Amygdala (tissue), 56 donors: ENCODE data around the gene UXS1.

Experiments
- DNase-seq, 56 donors: peaks; one replicate each; lab custom pipeline; 2025; lab: John Stamatoyannopoulos, UW

Gene UXS1

DNA sequence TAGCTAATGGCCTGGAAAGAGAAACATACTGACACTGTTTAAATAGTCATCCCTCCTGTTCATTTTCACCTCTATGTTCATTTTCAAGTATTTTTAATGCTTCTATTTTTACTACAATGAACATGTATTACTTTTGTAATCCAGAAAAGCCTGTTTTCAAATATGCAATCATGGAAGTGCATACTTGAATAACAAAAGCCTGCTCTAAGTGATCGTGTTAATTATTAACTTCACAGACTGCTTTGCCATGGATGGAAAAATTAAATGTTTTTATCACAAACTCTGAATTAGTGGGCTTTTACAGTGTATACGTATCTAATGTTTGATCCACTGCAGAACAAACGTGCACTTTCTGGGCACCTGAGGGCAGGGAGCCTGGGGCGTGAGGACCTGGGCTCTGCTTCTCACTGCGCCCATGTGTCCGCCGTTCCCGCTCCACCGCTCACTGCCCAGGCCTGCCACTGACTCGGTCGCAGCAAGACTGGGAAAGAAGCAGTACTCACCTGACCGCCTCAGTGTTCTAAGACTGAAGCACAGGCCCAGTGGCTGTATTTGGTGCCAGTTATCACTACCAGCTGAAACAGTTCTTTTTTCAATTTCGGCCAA, 80.6 kb downstream of the UXS1 start:
- no peak for DNase-seq

DNA sequence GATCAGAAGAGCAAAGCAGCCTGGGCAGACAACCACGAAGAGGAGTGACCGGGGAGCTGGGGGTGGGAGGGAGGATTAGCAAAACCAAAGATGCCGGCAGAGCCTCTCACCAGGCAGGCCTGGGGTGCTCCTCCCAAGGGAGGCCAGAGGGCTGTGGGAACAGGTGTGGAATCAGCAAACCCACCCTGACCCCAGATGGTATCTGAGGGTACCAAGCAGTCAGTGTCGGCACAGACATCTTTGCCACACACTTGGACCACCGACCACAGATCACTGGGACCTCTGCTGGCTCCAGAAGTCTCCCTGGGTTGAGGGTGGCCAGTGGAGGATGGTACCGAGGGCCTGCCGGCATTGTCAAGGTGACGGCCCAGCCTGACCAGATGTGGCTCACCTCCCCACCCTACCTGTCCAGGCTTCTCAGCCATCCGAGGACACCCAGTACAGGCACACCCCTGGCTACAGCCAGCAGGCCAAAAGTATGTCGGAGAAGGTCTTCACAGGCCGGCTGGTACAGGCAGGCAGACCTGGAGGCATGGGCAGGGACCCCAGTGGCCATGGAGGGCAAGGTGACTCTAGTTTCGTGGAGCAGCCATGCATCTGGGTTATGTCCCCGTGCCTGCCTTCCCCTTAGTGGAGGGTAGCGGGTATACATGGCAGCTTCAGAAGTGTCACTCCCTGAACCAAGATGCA, 82.1 kb downstream of the UXS1 start:
- DNase-seq = no peak

DNA sequence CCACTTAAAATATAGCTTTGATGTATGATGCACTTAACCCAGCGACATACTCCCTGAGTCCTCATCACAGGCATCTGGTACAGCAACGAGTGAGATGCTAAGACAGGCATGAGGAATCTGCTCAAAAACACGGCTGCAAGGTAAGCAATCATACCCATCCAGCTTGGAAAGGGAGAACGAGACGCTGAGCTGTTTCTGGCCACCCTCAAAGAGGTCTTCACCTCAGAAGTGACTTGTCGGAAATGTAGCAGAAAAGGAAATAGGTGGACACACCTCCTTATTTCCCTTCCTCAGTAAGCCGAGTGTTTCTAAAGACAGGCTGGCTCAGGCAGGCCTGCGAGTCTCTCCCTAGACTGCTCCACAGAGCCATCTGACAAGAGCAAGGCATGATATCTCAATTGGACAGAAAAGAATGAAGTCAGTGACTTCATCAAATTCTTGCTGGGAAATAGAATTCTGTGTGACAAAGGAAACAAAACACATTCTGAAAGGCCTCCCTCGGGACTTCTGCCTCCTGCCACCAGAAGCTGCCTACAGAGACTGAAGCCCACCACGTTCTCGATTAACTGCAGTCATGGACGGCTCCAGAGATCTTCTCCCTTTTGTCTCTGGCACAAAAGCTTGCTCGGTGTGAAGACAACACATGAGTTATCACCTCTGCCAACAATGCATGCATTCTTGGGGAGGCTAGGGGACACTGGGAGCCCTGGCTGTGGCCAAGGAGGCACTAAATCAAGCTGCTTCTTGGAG, 84.3 kb downstream of the UXS1 start:
- DNase-seq = no peak

DNA sequence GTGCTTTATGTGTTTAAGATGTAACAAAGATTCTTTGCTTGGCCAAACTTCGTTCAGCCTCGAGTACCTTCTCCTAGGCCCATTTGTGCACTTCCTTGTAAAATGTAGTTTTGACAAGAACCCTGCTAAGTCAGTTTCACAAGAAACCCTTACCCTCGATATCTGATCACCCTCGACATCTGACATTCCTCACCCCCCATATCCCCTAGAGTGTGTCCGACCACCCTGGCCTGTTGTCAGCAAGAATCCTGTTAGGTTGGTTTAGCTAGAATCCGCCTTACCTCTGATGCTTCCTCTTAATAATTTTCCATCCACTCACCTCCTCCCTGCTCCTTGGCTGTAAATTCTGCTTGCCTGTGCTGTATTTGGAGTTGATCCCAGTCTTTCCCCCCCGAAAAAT, 85.3 kb downstream of the UXS1 start:
- no peak for DNase-seq

DNA sequence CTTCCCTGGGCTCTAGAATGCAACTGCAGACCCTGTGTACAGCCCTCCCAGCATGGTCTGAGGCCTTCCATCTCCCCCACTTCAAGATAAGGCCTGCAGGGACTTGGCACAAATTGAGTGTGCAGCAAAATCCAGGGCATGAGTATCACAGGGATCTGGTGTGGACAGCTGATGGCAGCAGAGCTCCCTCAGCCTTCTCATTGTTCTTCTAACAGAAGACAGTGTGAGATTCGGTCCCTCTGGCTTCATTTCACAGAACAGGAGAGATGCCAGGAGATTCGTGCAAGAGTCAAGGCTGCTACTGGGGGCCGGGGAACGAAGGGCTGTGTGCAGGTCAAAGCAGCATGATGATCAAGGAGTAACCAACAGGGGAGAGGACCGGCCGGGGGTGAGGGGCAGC, 85.8 kb downstream of the UXS1 start:
- peak in 27 of 56 donors; percentile 5 to 53 (median 21) for DNase-seq

DNA sequence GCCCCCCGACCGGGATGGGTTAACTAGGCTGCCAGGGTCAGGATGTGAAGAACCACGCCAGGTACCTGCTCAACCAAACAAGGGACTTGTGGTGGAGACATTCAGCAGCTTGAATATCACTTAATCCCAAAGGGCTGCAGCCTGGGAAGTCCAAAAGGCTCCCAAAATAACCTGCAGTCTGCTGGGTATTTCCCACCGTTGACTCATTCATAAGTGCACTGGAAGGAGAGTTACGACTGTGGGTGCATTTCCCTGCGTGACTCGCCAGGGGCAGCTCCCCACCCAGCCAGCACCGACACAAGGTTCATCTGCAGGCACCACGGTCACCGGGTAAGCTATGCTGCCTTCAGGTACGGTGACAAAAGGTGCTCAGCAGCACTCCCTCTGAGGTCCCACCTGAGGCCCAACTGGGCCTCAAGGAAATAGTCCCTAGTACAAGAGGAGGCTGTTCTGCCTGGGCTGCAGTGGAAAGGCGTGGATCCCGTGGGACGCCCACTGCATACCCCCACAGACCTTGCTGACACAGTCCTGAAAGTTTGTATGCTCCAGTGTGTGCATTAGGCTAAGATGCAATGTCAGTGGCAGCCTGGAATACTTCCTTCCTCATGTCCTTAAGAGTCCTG, 86.5 kb downstream of the UXS1 start:
- no peak for DNase-seq

DNA sequence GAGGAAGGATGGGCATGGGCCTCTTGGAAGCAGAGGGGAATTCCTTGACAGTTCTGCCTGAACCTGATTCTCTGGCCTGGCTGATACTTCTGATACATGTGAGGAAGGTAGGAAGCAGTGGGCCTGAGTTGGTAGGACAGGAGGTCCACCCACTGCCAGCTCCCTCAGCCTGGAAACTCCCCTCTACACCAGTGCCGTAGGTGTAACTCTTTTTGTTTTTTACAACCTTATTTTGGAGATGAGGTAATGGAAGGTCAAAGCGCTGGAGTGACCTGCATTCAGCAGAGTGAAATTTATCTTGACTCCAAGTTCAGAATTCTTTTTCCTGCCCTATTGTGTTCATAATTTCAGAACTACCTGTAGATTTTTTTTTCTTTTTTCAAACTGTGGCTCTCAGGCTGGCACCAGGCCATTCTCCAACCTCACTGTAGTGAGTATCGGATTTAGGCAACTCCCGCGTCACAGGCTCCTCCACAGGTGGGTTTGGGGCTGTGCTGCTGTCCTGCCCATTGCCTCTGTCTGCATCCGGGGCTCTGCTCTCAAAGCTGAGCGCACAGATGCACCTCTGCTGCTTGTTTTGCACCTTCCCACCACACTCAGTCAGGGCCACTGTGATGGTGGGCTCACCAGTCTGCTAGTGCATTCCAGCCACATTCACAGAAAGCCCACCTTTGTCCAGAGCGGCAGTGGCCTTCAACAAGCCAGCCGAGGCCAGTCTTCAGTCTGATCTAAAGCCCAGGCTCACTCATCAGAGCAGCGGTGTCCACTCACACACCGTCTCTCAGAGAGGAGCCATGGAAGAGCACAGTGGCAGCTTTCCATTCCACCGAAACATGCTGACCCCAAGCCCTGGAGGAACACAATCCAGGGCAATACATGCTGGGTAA, 87.2 kb downstream of the UXS1 start:
- no peak for DNase-seq

DNA sequence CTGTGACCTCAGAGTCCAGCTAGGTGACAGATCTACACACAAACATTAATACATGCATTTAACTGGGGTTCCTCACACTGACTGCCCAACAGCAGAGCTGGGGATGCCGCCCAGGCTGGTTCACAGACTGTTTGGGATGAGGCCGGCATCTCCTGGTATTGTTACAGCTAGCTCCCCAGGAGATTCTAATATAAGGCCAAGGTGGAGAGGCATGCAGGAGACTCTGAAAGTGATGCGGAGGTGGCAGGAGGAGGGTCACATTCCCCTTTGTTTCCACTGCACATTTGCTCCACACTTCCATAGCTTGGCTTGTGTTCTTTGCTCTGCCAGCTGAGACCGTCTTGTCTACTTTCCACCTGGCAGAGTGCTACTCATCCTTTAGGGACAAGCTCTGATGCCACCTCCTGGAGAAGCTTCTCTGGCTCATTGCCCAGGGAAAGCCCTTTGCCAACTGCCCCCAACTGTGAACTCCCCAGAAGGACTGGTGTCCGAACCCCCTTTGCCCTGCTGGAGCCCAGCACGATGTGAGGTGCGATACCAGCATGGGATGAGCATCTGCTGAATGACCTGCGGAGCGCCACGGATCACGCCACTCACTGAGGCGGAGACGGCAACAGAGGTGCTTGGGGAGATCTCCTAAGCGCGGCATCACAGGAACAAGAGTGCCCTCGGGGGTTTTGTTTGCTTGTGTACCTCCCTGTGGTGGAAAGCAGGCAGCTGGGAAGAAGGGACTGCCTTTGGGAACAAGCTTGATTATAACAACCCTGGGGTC, 88.8 kb downstream of the UXS1 start:
- DNase-seq = no peak

DNA sequence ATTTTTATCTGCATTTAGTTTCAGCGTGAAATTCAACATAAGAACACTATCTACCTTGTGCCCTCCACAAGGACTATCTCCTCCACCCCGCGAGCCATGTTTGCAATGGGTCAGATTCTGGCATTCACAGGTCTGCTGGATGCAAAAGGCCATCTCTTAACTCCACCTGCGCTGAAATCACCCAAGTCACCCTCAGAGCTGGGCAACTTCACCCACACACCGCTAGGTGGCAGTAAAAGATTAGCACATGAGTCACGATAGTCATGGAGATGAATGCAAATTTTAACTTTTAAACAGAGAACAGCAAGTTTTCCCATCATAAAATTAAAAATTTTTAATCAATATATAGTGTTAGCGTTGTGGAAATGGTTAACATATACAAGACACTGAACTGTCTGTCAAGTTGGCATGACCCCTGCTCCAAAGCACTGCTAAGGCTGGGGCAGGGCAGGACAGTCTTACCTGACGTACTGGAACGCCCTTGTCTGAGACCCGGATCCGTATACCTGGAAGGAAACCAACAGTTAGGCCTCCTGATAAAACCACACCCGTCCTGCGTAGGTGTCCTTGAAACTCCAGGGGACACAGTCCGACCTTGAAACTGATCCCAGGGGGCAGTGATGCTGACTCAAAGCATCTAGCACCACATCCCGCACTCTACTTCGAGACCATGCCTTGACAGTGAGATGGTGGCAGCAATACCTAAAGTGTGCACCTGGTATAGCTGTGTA, 89.6 kb downstream of the UXS1 start:
- DNase-seq = peak in 29 of 56 donors; percentile 3 to 62 (median 20)

DNA sequence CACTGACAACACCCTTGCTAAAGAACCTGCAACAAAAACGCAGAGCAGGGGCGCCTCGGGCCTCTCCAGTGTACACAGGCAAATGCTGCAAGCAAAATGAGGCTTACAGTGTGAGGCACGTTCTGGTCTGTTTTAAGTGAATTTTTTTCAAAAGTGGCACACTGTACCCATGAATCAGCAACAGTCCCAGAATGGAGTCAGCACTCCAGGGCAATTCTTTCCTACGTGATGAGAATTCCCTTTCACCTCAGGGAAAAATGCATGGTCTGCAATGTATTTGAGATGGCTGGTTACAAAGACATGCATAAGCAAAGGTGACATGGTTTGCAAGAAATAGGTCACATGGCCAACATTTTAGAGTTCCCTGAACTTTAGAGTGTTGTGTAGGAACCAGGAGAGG, 94.4 kb downstream of the UXS1 start:
- DNase-seq = no peak

DNA sequence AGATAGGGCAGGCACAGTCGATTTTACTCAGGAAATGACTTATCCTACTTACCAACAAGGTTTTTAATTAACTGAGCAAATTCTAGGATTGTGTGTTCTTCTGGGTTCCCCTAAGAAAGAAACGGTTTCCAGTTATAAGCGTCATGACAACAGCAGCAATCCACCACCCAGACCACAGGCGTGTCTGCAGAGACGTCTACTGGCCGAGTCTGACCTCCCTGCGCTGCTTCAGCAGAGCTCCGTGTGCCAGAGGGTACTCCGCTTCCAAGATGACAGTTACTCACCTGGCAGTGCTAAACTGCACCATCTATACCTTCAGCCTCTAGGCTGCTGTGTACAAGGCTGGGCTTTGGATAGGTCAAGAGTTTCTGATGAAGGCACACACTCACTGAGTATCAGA, 95.4 kb downstream of the UXS1 start:
- no peak for DNase-seq

DNA sequence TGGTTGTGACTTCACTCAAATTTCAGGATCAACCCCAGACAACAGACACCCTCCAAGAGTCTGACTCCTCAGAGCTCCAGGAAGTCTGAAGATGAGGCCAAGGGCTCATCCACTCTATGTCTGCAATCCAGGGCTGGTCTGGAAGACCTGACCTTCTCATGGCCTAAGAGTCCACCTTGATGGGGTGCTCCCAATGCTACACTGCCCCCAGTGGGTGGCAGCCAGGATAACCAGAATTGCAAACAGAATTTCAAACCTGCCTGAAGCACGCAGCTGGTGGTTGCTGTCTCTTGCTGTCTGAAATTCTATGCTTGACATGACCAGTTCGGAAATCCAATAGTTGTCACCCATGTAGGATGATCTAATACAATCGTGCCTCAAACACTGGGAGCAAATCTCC, 96.0 kb downstream of the UXS1 start:
- DNase-seq = no peak

DNA sequence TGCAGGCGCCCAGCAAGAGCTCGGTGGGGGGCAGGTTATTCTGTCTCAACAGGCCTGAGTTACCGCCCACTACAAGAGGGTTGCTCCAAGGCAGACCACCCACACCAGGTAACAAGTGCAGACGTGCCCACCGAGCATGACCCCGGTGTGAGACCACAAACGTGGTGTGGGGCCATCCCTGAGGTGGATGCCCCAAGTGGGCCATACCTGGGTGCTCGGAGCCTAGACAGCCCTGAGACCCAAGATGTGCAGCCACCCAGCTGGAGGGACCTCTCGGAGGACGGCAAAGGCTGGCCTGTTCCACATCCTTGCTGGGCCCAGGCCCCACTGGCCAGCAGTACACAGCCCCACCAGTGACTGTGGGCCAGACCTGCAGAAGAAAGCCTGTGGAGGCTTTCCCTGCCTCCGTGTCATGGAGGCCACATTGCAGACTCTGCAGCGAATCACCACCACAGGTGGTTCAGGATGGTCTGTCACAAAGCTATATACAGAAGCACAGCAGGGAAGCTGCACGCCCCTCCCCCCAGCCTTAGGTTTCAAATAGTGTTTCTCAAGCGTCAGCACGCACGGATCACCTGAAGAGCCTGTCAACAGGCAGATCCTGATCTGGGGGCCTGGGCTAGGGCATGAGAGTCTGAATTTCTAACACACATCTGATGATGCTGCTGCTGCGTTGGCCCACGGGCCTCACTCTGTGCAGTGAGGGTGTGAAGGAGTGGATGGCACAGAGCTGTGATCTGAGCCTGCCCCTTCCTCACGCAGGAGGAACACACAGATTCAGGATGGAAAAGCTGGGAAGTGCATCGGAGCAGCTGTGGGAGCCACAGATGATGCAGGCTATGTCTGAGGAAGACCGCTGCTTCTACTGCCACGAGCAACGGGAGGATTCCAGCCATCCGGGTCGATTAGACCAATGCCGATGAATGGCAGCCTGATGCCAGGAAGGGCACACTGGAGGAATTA, 96.8 kb downstream of the UXS1 start:
- DNase-seq = no peak

DNA sequence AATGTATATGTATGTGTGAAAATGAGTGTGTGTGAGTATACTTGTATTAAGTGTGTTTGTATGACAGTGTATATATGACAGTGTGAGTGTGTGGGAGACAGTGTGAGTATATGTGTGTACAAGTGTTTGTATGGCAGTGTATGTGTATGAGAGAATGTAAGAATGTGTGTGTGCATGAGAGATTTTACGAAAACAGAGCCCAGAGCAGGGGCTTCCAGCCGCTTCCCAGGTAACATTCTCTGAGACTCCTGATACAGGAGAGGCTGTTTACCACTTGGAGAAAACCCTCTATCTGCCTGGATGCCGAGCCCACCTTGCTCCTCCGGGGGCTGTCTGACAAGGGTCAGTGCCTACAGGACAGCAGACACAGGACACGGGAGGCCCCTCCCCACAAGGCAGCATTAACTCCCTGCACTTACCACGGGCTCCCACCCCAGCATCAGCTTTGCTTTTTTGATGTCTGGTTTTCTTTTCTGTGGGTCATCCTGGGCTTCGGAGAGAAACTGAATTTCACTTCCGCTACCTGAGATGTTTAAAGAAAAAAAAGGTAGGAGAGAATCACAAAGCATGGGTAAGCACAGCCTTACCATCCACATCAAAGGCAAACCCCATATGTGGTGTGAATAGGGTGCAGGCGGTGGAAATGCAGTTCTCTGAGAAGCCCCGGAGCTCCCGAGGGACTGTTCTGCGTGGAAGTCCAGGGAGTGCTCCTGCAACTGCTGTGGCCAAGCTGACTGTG, 97.6 kb downstream of the UXS1 start:
- DNase-seq = no peak

DNA sequence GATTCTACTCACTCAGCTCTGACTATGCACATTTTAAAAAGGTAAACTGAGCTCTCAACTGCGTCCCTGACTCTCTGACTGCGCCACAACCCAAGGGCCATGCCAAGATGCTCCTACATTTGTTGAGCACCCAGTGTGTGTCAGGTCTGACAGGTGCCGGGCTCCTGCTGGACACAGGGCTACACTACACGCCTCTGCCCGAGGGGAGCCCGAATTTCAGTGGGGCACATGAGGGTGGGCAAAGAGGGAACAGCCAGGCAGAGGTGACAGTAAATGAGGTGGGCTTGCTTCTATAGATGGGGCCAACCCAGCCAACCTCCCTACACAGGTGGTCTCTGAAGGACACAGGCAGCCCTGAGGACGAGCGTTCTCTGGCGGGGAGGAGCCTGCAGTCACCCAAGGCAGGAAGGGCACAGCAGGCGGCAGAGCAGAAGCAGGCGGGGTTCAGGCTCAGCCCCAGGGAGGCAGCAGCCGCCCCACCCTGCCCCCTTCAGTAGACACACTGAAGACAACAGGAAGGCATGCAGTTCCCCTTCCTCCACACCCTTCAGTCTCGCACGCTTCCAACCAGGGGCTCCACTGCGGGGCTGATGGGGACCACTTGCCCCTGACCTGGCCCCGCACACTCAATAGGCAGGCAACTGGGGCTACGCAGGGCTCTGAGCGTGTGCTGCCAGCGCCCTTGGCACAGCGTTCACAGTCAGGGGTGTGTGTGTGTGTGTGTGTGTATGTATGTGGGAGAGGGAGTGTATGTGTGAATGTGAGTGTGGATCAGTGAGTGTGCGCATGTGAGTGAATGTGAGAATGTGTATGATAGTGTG, 98.4 kb downstream of the UXS1 start:
- no peak for DNase-seq
